OCI-LY7 (cell line): Measurements from ENCODE around the gene ROR2. TPM values are rescaled to one million over a fixed set of nuclear protein-coding genes. Genes with fewer than 3 reads are reported as not detected.

ENCODE experiments used
- BruUV-seq: library from RNA; stranded (reverse); fragments of 400-500 nt; replicated peaks from 2 replicates; lab custom pipeline; 2021; lab: Mats Ljungman, UMichigan
- CTCF ChIA-PET: fragments of 300-600 bp; sonication (Branson Sonifier 250); formaldehyde crosslinking; loops from one replicate; lab custom pipeline; 2022; ENCODE audit warnings: antibody characterized with exemption; ENCODE audit not compliant: unreplicated experiment; lab: Charles Lee
- POLR2A ChIA-PET: fragments of 300-600 bp; sonication (Branson Sonifier 250); formaldehyde crosslinking; loops from one replicate; lab custom pipeline; 2022; ENCODE audit warnings: antibody characterized with exemption; lab: Charles Lee
- DNase-seq: peaks from one replicate; pipeline ENCODE4 v3.0.0-alpha.2; 2015; ENCODE audit warnings: low spot score
- H2AFZ ChIP-seq: fragments of 200-600 bp; sonication (generic), shearing (Covaris generic); 2 replicates; pipeline ENCODE4 v1.6.1; 2014; ENCODE audit warnings: mild to moderate bottlenecking, antibody characterized with exemption, low read length, moderate library complexity
- H3K27ac ChIP-seq: fragments of 200-600 bp; sonication (generic); 2 replicates; pipeline ENCODE4 v1.5.1; 2014; ENCODE audit warnings: mixed run types, low read depth, mild to moderate bottlenecking, moderate library complexity, low read length, inconsistent platforms; ENCODE audit not compliant: poor library complexity, severe bottlenecking
- H3K36me3 ChIP-seq: fragments of 200-600 bp; sonication (generic); 2 replicates; pipeline ENCODE4 v1.6.1; 2014; ENCODE audit warnings: mild to moderate bottlenecking, antibody characterized with exemption, low read length, moderate library complexity, mixed read lengths; ENCODE audit not compliant: insufficient read depth
- H3K4me1 ChIP-seq: fragments of 200-600 bp; sonication (generic); 2 replicates; pipeline ENCODE4 v1.5.1; 2014; ENCODE audit warnings: mild to moderate bottlenecking, low read length; ENCODE audit not compliant: insufficient read depth, poor library complexity, severe bottlenecking
- H3K4me2 ChIP-seq: fragments of 200-600 bp; sonication (generic); 2 replicates; pipeline ENCODE4 v1.6.1; 2014; ENCODE audit warnings: mild to moderate bottlenecking, low read length
- H3K4me3 ChIP-seq: fragments of 200-600 bp; sonication (generic); 2 replicates; pipeline ENCODE4 v1.5.1; 2014; ENCODE audit warnings: mild to moderate bottlenecking, low read depth, low read length; ENCODE audit not compliant: poor library complexity, severe bottlenecking
- H3K79me2 ChIP-seq: fragments of 200-600 bp; sonication (generic); 2 replicates; pipeline ENCODE4 v1.6.1; 2016; ENCODE audit warnings: low read depth, mild to moderate bottlenecking, low read length, moderate library complexity, mixed read lengths; ENCODE audit not compliant: insufficient read depth
- H3K9me2 ChIP-seq: fragments of 200-600 bp; sonication (generic); 2 replicates; pipeline ENCODE4 v1.6.1; 2016; ENCODE audit warnings: mild to moderate bottlenecking, low read length, mixed read lengths; ENCODE audit not compliant: insufficient read depth
- H3K9me3 ChIP-seq: fragments of 200-600 bp; sonication (generic); 2 replicates; pipeline ENCODE4 v1.6.1; 2014; ENCODE audit warnings: mild to moderate bottlenecking, mixed run types, low read length, mixed read lengths
- H4K20me1 ChIP-seq: fragments of 200-600 bp; sonication (generic); 2 replicates; pipeline ENCODE4 v1.6.1; 2014; ENCODE audit warnings: mild to moderate bottlenecking, antibody characterized with exemption, low read length, moderate library complexity, mixed read lengths; ENCODE audit not compliant: insufficient read depth
- CTCF ChIP-seq: fragments of 200-600 bp; sonication (generic); conservative IDR thresholded peaks from 2 replicates; pipeline ENCODE4 v1.5.1; 2014; ENCODE audit warnings: mild to moderate bottlenecking, antibody characterized with exemption, low read length, moderate library complexity, mixed read lengths
- EZH2phosphoT487 ChIP-seq: fragments of 200-600 bp; sonication (generic); IDR thresholded peaks from 2 replicates; pipeline ENCODE4 v1.6.1; 2018; ENCODE audit warnings: low read depth, borderline replicate concordance, mild to moderate bottlenecking, mixed run types, antibody characterized with exemption, low read length, moderate library complexity, mixed read lengths
- intact Hi-C: fragments of 100-400 bp; cut with micrococcal nuclease; formaldehyde crosslinking; loops from one replicate; pipeline ENCODE4 v1.10.0; 2022; ENCODE audit not compliant: unreplicated experiment
- total RNA-seq, 2 experiments: library from RNA; depleted of rRNA in 1 of 2; stranded (reverse); fragments of >200 nt in 1 of 2; shearing (Covaris generic) in 1 of 2; gene quantifications; 2 replicates each; pipeline ENCODE4 v1.2.3, GENCODE V29; 2014 to 2022

The ROR2 gene
- total RNA-seq, 2 experiments from 2014 or later: 0.10 to 0.19 TPM

- H2AFZ ChIP-seq: no peak overlapping the region
- no TSS peak for BruUV-seq
- H3K4me2 ChIP-seq: no peak overlapping the region
- TF ChIP-seq EZH2phosphoT487 (no peak), CTCF (no peak)
- no peak overlapping the region for H3K27ac ChIP-seq
- H3K4me1 ChIP-seq: no peaks in the 10 kb centered on the region
- no peaks in the 10 kb centered on the region for H3K9me3 ChIP-seq
- intact Hi-C loops: no loop called here
- ChIA-PET POLR2A (no interaction called here), CTCF (no interaction called here)
- no peaks in the 10 kb centered on the region for H4K20me1 ChIP-seq
- H3K9me2 ChIP-seq: no peaks in the 10 kb centered on the region
- H3K36me3 ChIP-seq: no peaks in the 10 kb centered on the region
- DNase-seq: no peak
- no peaks in the 10 kb centered on the region for H3K79me2 ChIP-seq
- no peak overlapping the region for H3K4me3 ChIP-seq
Measured at GRCh38 chr9:91949392-91949945, 559 bp downstream of the ROR2 start.

DNA sequence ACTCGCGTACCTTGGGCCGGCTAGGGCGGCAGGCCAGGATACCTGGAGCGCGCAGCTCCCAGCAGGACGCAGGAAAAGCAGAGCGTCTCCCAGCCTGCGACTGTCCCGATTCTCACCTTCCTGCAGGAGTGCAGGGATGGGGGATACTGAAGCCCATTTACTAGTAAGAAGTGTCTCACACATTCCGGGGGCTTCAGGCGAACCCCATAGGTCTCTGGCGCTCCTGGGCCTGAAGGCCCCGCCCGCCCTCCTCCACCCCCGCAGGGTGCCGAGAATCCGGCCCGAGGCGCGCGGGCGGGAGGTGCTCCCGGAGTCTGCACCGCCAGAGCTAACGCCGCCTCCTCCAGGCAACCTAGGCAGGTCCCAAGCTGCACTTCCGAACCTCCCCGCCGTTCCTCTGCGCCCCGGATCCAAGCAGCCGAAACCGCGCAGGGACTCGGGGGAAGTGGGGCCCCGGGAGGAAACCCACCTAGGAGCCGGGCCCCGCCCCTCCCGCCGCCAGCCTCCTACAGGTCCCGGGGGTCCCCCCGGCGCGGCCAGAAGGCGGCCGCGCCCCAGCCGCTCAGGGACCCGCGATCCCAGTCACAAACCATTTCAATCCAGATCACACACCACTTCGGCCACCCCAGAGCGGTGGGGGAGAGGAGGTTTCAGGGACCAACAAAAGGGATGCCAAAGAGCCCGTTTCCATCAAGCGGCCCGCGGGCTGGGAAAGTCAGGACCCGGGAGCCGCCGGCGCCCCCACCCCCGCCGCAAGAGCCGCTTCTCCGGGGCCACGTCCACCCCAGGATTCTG lies 1.2 kb downstream of the ROR2 start:
- no peak for TF ChIP-seq CTCF
- no peak for TF ChIP-seq EZH2phosphoT487
- Histone ChIP-seq H3K36me3 (no peaks in the 10 kb centered on the region), H4K20me1 (no peaks in the 10 kb centered on the region), H3K27ac (no peak overlapping the region), H3K4me1 (no peaks in the 10 kb centered on the region), H3K79me2 (no peaks in the 10 kb centered on the region), H2AFZ (no peak overlapping the region), H3K4me2 (no peak overlapping the region), H3K9me3 (no peaks in the 10 kb centered on the region), H3K9me2 (no peaks in the 10 kb centered on the region), H3K4me3 (no peak overlapping the region)
- intact Hi-C loops: no loop called here
- BruUV-seq: no TSS peak
- POLR2A ChIA-PET: no interaction called here
- no peak for DNase-seq
- CTCF ChIA-PET: no interaction called here

DNA sequence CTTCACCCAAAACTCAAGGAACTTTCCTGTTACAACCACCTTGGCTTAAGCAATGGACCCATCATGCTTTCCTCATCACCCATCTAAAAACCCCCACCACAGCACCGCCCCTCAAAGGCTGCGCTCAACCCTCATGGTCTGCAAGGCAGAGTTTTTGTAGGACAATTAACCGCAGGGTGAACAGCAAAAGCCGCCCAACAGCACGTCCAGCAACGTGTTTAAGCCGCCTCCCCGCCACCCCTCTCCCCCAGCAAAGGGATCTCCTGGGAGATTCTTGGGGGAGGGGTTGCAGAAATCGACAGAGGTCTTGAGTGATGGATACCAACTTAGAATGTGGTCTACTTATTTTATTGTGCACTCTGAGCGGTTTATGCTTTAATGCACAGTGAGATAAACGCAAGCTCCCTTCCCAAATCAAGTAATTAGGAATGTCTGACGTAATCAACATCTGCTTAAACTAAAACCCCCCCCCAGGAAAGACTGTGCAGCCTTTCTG lies 1.9 kb downstream of the ROR2 start:
- H3K9me2 ChIP-seq: no peaks in the 10 kb centered on the region
- H2AFZ ChIP-seq: no peak overlapping the region
- H3K4me2 ChIP-seq: no peak overlapping the region
- no peaks in the 10 kb centered on the region for H3K36me3 ChIP-seq
- intact Hi-C loops: no loop called here
- no peak overlapping the region for H3K27ac ChIP-seq
- H3K9me3 ChIP-seq: no peaks in the 10 kb centered on the region
- H3K79me2 ChIP-seq: no peaks in the 10 kb centered on the region
- H4K20me1 ChIP-seq: no peaks in the 10 kb centered on the region
- DNase-seq: no peak
- no peak overlapping the region for H3K4me3 ChIP-seq
- H3K4me1 ChIP-seq: no peaks in the 10 kb centered on the region
- ChIA-PET CTCF (no interaction called here), POLR2A (no interaction called here)
- no peak for TF ChIP-seq CTCF
- no peak for TF ChIP-seq EZH2phosphoT487
- no TSS peak for BruUV-seq
